K562 (cell line): ENCODE measurements around the gene CDK11B. TPM values are rescaled to one million over a fixed set of nuclear protein-coding genes. Genes with fewer than 3 reads are reported as not detected.
A peak's percentile ranks its signal among the peaks of the same experiment; 100 is the strongest.

ENCODE experiments used
- ATAC-seq: fragments of 200-7000 bp; cut with Tn5 transposase; 3 replicates; pipeline ENCODE4 v1.9.1; 2020; ENCODE audit warnings: moderate library complexity
- BruUV-seq: library from RNA; stranded (reverse); fragments of 400-500 nt; replicated peaks from 2 replicates; lab custom pipeline; 2021; lab: Mats Ljungman, UMichigan
- CTCF ChIA-PET: fragments of 300-600 bp; formaldehyde crosslinking; extraction: SDS; loops from one replicate; lab custom pipeline; 2021; ENCODE audit warnings: low intra/inter-chr PET ratio; lab: Yijun Ruan, JAX
- POLR2A ChIA-PET: fragments of 300-600, 350-650 bp; sonication (Branson Sonifier 250); formaldehyde crosslinking; extraction: SDS; loops from one replicate; lab custom pipeline; 2021; ENCODE audit warnings: antibody characterized with exemption, inconsistent platforms; lab: Yijun Ruan, JAX
- DNase-seq, 4 experiments: peaks; one replicate each; pipeline versions ENCODE4 v3.0.0 to v3.0.0-alpha.2; 2011 to 2018; ENCODE audit warnings: low spot score in 3 of 4, mixed read lengths in 3 of 4; ENCODE audit errors: extremely low read depth in 1 of 4
- FAIRE-seq: peaks from 2 replicates; lab custom pipeline; 2011; peaks lifted over from hg19 to GRCh38; lab: Jason Lieb, UNC
- H2AFZ ChIP-seq: 2 replicates; pipeline ENCODE4 v1.6.0; 2011; ENCODE audit warnings: low read depth, low read length, control low read depth, inconsistent platforms
- H3K27ac ChIP-seq: fragments of 200-600 bp; 3 replicates; pipeline ENCODE4 v1.8.0; 2011; ENCODE audit warnings: low read depth, mild to moderate bottlenecking, control low read depth, inconsistent platforms, low read length, moderate library complexity, mixed read lengths; ENCODE audit errors: extremely low read depth
- H3K27me3 ChIP-seq, 2 experiments: fragments of 300-600 bp in 1 of 2; 2 replicates in 1 of 2; 3 replicates in 1 of 2; pipeline versions ENCODE4 v1.6.0 to v1.8.0; 2011; ENCODE audit warnings: inconsistent platforms in 2 of 2, low read length in 2 of 2, mild to moderate bottlenecking in 1 of 2, mixed read lengths in 1 of 2, moderate library complexity in 1 of 2; ENCODE audit not compliant: control insufficient read depth in 2 of 2, insufficient read depth in 2 of 2
- H3K36me3 ChIP-seq: fragments of 300-600 bp; 3 replicates; pipeline ENCODE4 v1.8.0; 2011; ENCODE audit warnings: mild to moderate bottlenecking, low read length, inconsistent platforms; ENCODE audit not compliant: control insufficient read depth, insufficient read depth
- H3K4me1 ChIP-seq, 2 experiments: fragments of 200-600 bp in 1 of 2; replicated peaks in 1 of 2; 2 replicates in 1 of 2; 3 replicates in 1 of 2; pipeline versions ENCODE4 v1.5.1 to v1.8.0; 2011; ENCODE audit warnings: inconsistent platforms in 2 of 2, low read length in 2 of 2, mild to moderate bottlenecking in 1 of 2, mixed read lengths in 1 of 2, moderate library complexity in 1 of 2; ENCODE audit not compliant: control insufficient read depth in 2 of 2, insufficient read depth in 2 of 2
- H3K4me2 ChIP-seq: 2 replicates; pipeline ENCODE4 v1.6.1; 2011; ENCODE audit warnings: low read length, control low read depth, inconsistent platforms, mixed read lengths; ENCODE audit not compliant: insufficient read depth
- H3K4me3 ChIP-seq: fragments of 200-600 bp; sonication (generic), shearing (Covaris generic); 2 replicates; pipeline ENCODE4 v1.5.1; 2016; ENCODE audit warnings: control low read depth, inconsistent platforms
- H3K79me2 ChIP-seq: fragments of 200-600 bp; 3 replicates; pipeline ENCODE4 v1.8.0; 2011; ENCODE audit warnings: low read length, inconsistent platforms; ENCODE audit not compliant: control insufficient read depth, insufficient read depth
- H3K9ac ChIP-seq, 2 experiments: 2 replicates each; pipeline versions ENCODE4 v1.6.0 to v1.6.1; 2011; ENCODE audit warnings: low read depth in 2 of 2, low read length in 2 of 2, control low read depth in 1 of 2, inconsistent platforms in 1 of 2, mild to moderate bottlenecking in 1 of 2, mixed read lengths in 1 of 2; ENCODE audit not compliant: insufficient read depth in 1 of 2
- H3K9me1 ChIP-seq: one replicate; pipeline ENCODE4 v1.6.0; 2011; ENCODE audit warnings: inconsistent platforms, mild to moderate bottlenecking, low read length, moderate library complexity; ENCODE audit not compliant: control insufficient read depth, insufficient read depth
- H3K9me3 ChIP-seq: replicated peaks from 2 replicates; pipeline ENCODE4 v1.5.1; 2011; ENCODE audit warnings: low read depth, low read length, inconsistent platforms; ENCODE audit not compliant: control insufficient read depth, insufficient read depth
- H4K20me1 ChIP-seq: replicated peaks from 2 replicates; pipeline ENCODE4 v1.6.1; 2011; ENCODE audit warnings: low read length, inconsistent platforms, mixed read lengths; ENCODE audit not compliant: control insufficient read depth, insufficient read depth
- BMI1 ChIP-seq: fragments of 150-350 bp; IDR thresholded peaks from 2 replicates; pipeline ENCODE4 v1.6.1; 2014; ENCODE audit warnings: low read length
- CAMTA2 ChIP-seq: fragments of 250-450 bp; sonication (Bioruptor Pico); conservative IDR thresholded peaks from 2 replicates; pipeline ENCODE4 v1.5.1; 2022
- ESRRA ChIP-seq: fragments of 450-650 bp; IDR thresholded peaks from 2 replicates; pipeline ENCODE4 v1.6.1; 2014; ENCODE audit warnings: low read depth, mild to moderate bottlenecking, moderate library complexity, borderline replicate concordance
- KLF10 ChIP-seq: fragments of 250-450 bp; sonication (Bioruptor Pico); IDR thresholded peaks from 2 replicates; pipeline ENCODE4 v1.6.1; 2021; ENCODE audit warnings: matching md5 sums
- L3MBTL2 ChIP-seq: fragments of 450-650 bp; IDR thresholded peaks from 2 replicates; pipeline ENCODE4 v1.6.1; 2016; ENCODE audit warnings: mild to moderate bottlenecking, moderate library complexity
- POLR2A ChIP-seq: fragments of 450-650 bp; conservative IDR thresholded peaks from 2 replicates; pipeline ENCODE4 v1.6.1; 2016
- POLR2G ChIP-seq: fragments of 200-400 bp; formaldehyde crosslinking; IDR thresholded peaks from 2 replicates; pipeline ENCODE4 v1.6.1; 2017; ENCODE audit warnings: low read depth, mild to moderate bottlenecking, antibody characterized with exemption, low read length, moderate library complexity
- POLR2H ChIP-seq: IDR thresholded peaks from 2 replicates; pipeline ENCODE4 v1.6.1; 2016; ENCODE audit warnings: missing genetic modification characterization, low read depth, mild to moderate bottlenecking, control low read depth, missing compliant biosample characterization, moderate library complexity
- RFX1 ChIP-seq: fragments of 450-650 bp; IDR thresholded peaks from 2 replicates; pipeline ENCODE4 v1.6.1; 2016; ENCODE audit warnings: mild to moderate bottlenecking, moderate library complexity
- SMAD1 ChIP-seq: fragments of 150-350 bp; IDR thresholded peaks from 2 replicates; pipeline ENCODE4 v1.6.1; 2014; ENCODE audit warnings: low read length, low read depth; ENCODE audit not compliant: partially characterized antibody
- SNRNP70 ChIP-seq: fragments of 200-400 bp; formaldehyde crosslinking; optimal IDR thresholded peaks from 2 replicates; pipeline ENCODE3; 2017; ENCODE audit warnings: low read depth, low read length
- TAF1 ChIP-seq: IDR thresholded peaks from 2 replicates; pipeline ENCODE4 v1.6.1; 2011; ENCODE audit warnings: mild to moderate bottlenecking, low read length, moderate library complexity; ENCODE audit not compliant: insufficient read depth, control insufficient read depth, severe bottlenecking; ENCODE audit errors: extremely low read depth
- ZNF124 ChIP-seq: sonication (generic); formaldehyde crosslinking; IDR thresholded peaks from 2 replicates; pipeline ENCODE4 v1.8.1; 2022; ENCODE audit warnings: missing genetic modification reagents
- ZNF184 ChIP-seq: sonication (generic); formaldehyde crosslinking; IDR thresholded peaks from 2 replicates; pipeline ENCODE4 v1.5.0; 2020; ENCODE audit warnings: missing genetic modification reagents
- ZNF311 ChIP-seq: fragments of 250-450 bp; sonication (Bioruptor Pico); IDR thresholded peaks from 2 replicates; pipeline ENCODE4 v1.4.0; 2020; ENCODE audit warnings: mild to moderate bottlenecking, moderate library complexity
- WGBS: fragments of 100-300 bp; shearing (Covaris generic); methylation state at CpG from one replicate; pipeline ENCODE4 v1.1.6; 2016; ENCODE audit warnings: low coverage, mixed read lengths; ENCODE audit not compliant: insufficient coverage; ENCODE audit errors: missing lambda C conversion rate; 5-methylcytosine and 5-hydroxymethylcytosine counted together
- in situ Hi-C: fragments of 300-500 bp; cut with MboI; formaldehyde crosslinking; loops from 4 replicates; pipeline ENCODE4 v1.15.0; 2018; ENCODE audit warnings: inconsistent platforms, mixed read lengths
- intact Hi-C: fragments of 100-400 bp; cut with micrococcal nuclease; formaldehyde crosslinking; loops from 2 replicates; pipeline ENCODE4 v1.14.2; 2022
- polyA plus RNA-seq, 8 experiments: library from polyadenylated mRNA; depleted of rRNA in 4 of 8; stranded (reverse) in 5 of 8; unstranded in 3 of 8; fragments of >200 nt; fragmentation: Nextera tagmentation in 2 of 8; fragmentation: Illumina TruSeq in 1 of 8; extraction: Ambion mirVana in 2 of 8; extraction: Trizol in 1 of 8; gene quantifications; 2 replicates each; pipeline versions ENCODE4 v1.2.1 to v1.2.3, GENCODE V29; 2011 to 2014; ENCODE audit warnings: inconsistent platforms in 1 of 8, missing spikeins in 1 of 8
- total RNA-seq, 7 experiments: library from RNA; depleted of rRNA in 6 of 7; stranded (reverse); fragments of >200 nt in 6 of 7; fragmentation: Illumina TruSeq in 2 of 7; extraction: Trizol in 2 of 7; gene quantifications; 2 replicates each; pipeline versions ENCODE4 v1.2.1 to v1.2.3, GENCODE V29; 2011 to 2021; ENCODE audit warnings: low replicate concordance in 1 of 7
- TF ChIP-seq, protein P1 (sequence below): sonication (generic); formaldehyde crosslinking; IDR thresholded peaks from 2 replicates; pipeline ENCODE4 v1.4.0; 2020; ENCODE audit warnings: mild to moderate bottlenecking, missing genetic modification reagents

The CDK11B gene
- total and polyA plus RNA-seq, 9 of the 15 experiments (the other 6 are each of a cell fraction or from before 2014, with no cell fraction given), result 2.8 to 52.2 (median 19.5) TPM

DNA sequence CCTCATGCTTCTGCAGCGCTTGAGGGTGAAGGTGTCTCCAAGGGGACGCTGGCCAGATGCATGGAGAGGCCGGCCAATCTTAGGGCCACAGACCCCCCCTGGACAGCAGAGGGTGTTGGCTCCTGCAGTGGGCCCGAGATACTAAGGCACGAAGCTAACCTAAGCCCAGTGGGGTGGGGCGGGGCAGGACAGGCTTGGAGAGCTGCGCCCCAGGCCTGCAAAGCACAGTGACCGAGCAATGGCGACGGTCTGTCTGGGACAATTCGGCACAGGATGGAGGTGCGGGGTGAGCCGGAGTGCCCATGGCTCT lies 60.1 kb downstream of the CDK11B start:
- ChIA-PET POLR2A (interaction anchor here (0.6 to 2.2 kb wide), 3 partner anchors 15 to 71 kb away, joined by 3 to 13 read pairs (median 4); no protein-coding TSS in a partner anchor), CTCF (no interaction called here)
- H3K9ac ChIP-seq, result no peak overlapping the region
- TF ChIP-seq ZNF124 (CRISPR knock-in tag), result peak; percentile 9; the same call in 1 of the 2 replicates
- TF ChIP-seq KLF10 (CRISPR knock-in tag), result no peak
- H3K4me2 ChIP-seq, result no peak overlapping the region
- no peaks in the 10 kb centered on the region; the same call in 1 of the 2 replicates for H4K20me1 ChIP-seq
- no peak overlapping the region for H3K4me3 ChIP-seq
- no peak for ATAC-seq
- no peak for DNase-seq
- no TSS peak for BruUV-seq
- no peak for FAIRE-seq
- peaks cover 20 to 80% of the 10 kb centered on the region in 2 experiments; a peak in 4 of 5 replicates for H3K4me1 ChIP-seq
- intact Hi-C loops, result no loop called here
- no peaks in the 10 kb centered on the region for H3K9me1 ChIP-seq
- in situ Hi-C loops, result no loop called here
- H3K79me2 ChIP-seq, result no peaks in the 10 kb centered on the region; the same call in 2 of the 3 replicates
- WGBS, result 87% methylated on average over 12 of the region's 13 CpGs
- no peaks in the 10 kb centered on the region for H3K9me3 ChIP-seq
- no peaks in the 10 kb centered on the region for H3K36me3 ChIP-seq
- no peak overlapping the region for H3K27ac ChIP-seq
- no peaks in the 10 kb centered on the region for H3K27me3 ChIP-seq
- no peak overlapping the region for H2AFZ ChIP-seq

- in situ Hi-C loops (no loop called here), intact Hi-C loops (no loop called here)
- Histone ChIP-seq H3K27ac (no peak overlapping the region), H3K79me2 (no peaks in the 10 kb centered on the region; the same call in 2 of the 3 replicates), H3K9me3 (no peaks in the 10 kb centered on the region), H3K4me2 (no peak overlapping the region), H2AFZ (no peak overlapping the region), H3K36me3 (no peaks in the 10 kb centered on the region), H4K20me1 (no peaks in the 10 kb centered on the region; the same call in 1 of the 2 replicates), H3K27me3 (no peaks in the 10 kb centered on the region), H3K9ac (peak overlapping the region in 1 of 2 experiments; percentile 89; a peak in 2 of 4 replicates), H3K4me3 (no peak overlapping the region), H3K4me1 (peaks cover 20 to 76% of the 10 kb centered on the region in 2 experiments; a peak in 4 of 5 replicates), H3K9me1 (no peaks in the 10 kb centered on the region)
- no peak for ATAC-seq
- peak in 1 of 4 experiments; percentile 5 for DNase-seq
- FAIRE-seq, result no peak
- BruUV-seq, result TSS peak; percentile 43
- 79% methylated on average over 23 of the region's 28 CpGs for WGBS
- ChIA-PET CTCF (no interaction called here), POLR2A (interaction anchor here (0.7 to 2.2 kb wide), 3 partner anchors 15 to 20 kb away, joined by 4 to 13 read pairs (median 9); no protein-coding TSS in a partner anchor)
- 0 out of 2 replicates have a peak, but pooled peaks have one; percentile 9 for TF ChIP-seq POLR2G
- TF ChIP-seq, protein P1, sequence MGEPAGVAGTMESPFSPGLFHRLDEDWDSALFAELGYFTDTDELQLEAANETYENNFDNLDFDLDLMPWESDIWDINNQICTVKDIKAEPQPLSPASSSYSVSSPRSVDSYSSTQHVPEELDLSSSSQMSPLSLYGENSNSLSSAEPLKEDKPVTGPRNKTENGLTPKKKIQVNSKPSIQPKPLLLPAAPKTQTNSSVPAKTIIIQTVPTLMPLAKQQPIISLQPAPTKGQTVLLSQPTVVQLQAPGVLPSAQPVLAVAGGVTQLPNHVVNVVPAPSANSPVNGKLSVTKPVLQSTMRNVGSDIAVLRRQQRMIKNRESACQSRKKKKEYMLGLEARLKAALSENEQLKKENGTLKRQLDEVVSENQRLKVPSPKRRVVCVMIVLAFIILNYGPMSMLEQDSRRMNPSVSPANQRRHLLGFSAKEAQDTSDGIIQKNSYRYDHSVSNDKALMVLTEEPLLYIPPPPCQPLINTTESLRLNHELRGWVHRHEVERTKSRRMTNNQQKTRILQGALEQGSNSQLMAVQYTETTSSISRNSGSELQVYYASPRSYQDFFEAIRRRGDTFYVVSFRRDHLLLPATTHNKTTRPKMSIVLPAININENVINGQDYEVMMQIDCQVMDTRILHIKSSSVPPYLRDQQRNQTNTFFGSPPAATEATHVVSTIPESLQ (CRISPR knock-in tag), result no peak
- no peak for TF ChIP-seq ZNF311 (CRISPR knock-in tag)
- TF ChIP-seq L3MBTL2, result no peak
- TF ChIP-seq ZNF184 (CRISPR knock-in tag), result no peak
- no peak for TF ChIP-seq POLR2H (tag)
- TF ChIP-seq ESRRA, result no peak
- TF ChIP-seq CAMTA2 (CRISPR knock-in tag), result no peak
- TF ChIP-seq TAF1, result no peak
- TF ChIP-seq SMAD1, result no peak
- TF ChIP-seq POLR2A, result no peak
- TF ChIP-seq RFX1, result no peak
- no peak for TF ChIP-seq BMI1
- TF ChIP-seq SNRNP70, result no peak
These were observed 60.6 kb downstream of the CDK11B start for GRCh38 chr1:1598051-1598719.
